SJCRH30 (cell line): Measurements from ENCODE around the gene HCAR1. TPM values are rescaled to one million over a fixed set of nuclear protein-coding genes. Genes with fewer than 3 reads are reported as not detected.
"Not testable (repeated sequence)": the region's sequence is repeated elsewhere in the genome, so short reads cannot be mapped to it uniquely, and the experiment has no call there.

Source experiments
- DNase-seq, 2 experiments: peaks; one replicate each; pipeline ENCODE4 v3.0.0-alpha.2; 2015 to 2020
- H3K27ac ChIP-seq: fragments of 250-450 bp; sonication (Bioruptor Pico); 2 replicates; pipeline ENCODE4 v1.5.1; 2020; ENCODE audit warnings: mild to moderate bottlenecking, moderate library complexity
- H3K27me3 ChIP-seq: fragments of 250-450 bp; sonication (Bioruptor Pico); 2 replicates; pipeline ENCODE4 v1.5.1; 2020; ENCODE audit warnings: mild to moderate bottlenecking, moderate library complexity
- H3K36me3 ChIP-seq: fragments of 250-450 bp; sonication (Bioruptor Pico); 2 replicates; pipeline ENCODE4 v1.5.1; 2020; ENCODE audit warnings: mild to moderate bottlenecking, moderate library complexity
- H3K4me1 ChIP-seq: fragments of 250-450 bp; sonication (Bioruptor Pico); 2 replicates; pipeline ENCODE4 v1.5.1; 2020; ENCODE audit warnings: mild to moderate bottlenecking, moderate library complexity
- H3K4me3 ChIP-seq: fragments of 250-450 bp; sonication (Bioruptor Pico); 2 replicates; pipeline ENCODE4 v1.5.1; 2020; ENCODE audit warnings: mild to moderate bottlenecking, moderate library complexity
- H3K9me3 ChIP-seq: fragments of 250-450 bp; sonication (Bioruptor Pico); replicated peaks from 2 replicates; pipeline ENCODE4 v1.5.1; 2020; ENCODE audit warnings: mild to moderate bottlenecking, moderate library complexity
- total RNA-seq: library from RNA; depleted of rRNA; stranded (reverse); fragments of >200 nt; shearing (Covaris generic); gene quantifications from 2 replicates; pipeline ENCODE4 v1.2.3, GENCODE V29; 2014

Gene HCAR1
- total RNA-seq, 1 experiment from 2014 or later, result not detected

- no peak overlapping the region for H3K4me3 ChIP-seq
- no peaks in the 10 kb centered on the region for H3K27me3 ChIP-seq
- H3K27ac ChIP-seq, result no peak overlapping the region
These were observed 945 bp downstream of the HCAR1 start for GRCh38 chr12:122729583-122730214.

GRCh38 chr12:122726080-122726558 lies 4.5 kb downstream of the HCAR1 start:
- no peak overlapping the region for H3K4me3 ChIP-seq
- no peaks in the 10 kb centered on the region for H3K27me3 ChIP-seq
- no peak overlapping the region for H3K27ac ChIP-seq
- H3K36me3 ChIP-seq, result no peaks in the 10 kb centered on the region
- no peaks in the 10 kb centered on the region for H3K9me3 ChIP-seq
- DNase-seq, result no peak
- H3K4me1 ChIP-seq, result no peaks in the 10 kb centered on the region

More at GRCh38 chr12:122729583-122730214, 945 bp downstream of the HCAR1 start:
- H3K4me1 ChIP-seq, result no peaks in the 10 kb centered on the region
- DNase-seq, result no peak
- no peaks in the 10 kb centered on the region for H3K36me3 ChIP-seq
- no peaks in the 10 kb centered on the region for H3K9me3 ChIP-seq

GRCh38 chr12:122725452-122726079 lies 5.1 kb downstream of the HCAR1 start:
- H3K4me1 ChIP-seq, result no peaks in the 10 kb centered on the region
- H3K36me3 ChIP-seq, result no peaks in the 10 kb centered on the region
- H3K9me3 ChIP-seq, result no peaks in the 10 kb centered on the region
- no peak overlapping the region for H3K4me3 ChIP-seq
- no peaks in the 10 kb centered on the region for H3K27me3 ChIP-seq
- H3K27ac ChIP-seq, result no peak overlapping the region
- no peak for DNase-seq

GRCh38 chr12:122724641-122725243 lies 5.9 kb downstream of the HCAR1 start:
- Histone ChIP-seq H3K4me1 (no peaks in the 10 kb centered on the region), H3K36me3 (no peaks in the 10 kb centered on the region), H3K27ac (no peak overlapping the region), H3K4me3 (no peak overlapping the region), H3K9me3 (no peaks in the 10 kb centered on the region), H3K27me3 (no peaks in the 10 kb centered on the region)
- DNase-seq, result no peak

- H3K4me3 ChIP-seq, result no peak overlapping the region
- H3K27ac ChIP-seq, result no peak overlapping the region
- DNase-seq, result no peak
- H3K9me3 ChIP-seq, result no peaks in the 10 kb centered on the region
- H3K4me1 ChIP-seq, result no peaks in the 10 kb centered on the region
- H3K36me3 ChIP-seq, result no peaks in the 10 kb centered on the region
- no peaks in the 10 kb centered on the region for H3K27me3 ChIP-seq
These were observed 8.3 kb downstream of the HCAR1 start for GRCh38 chr12:122722387-122722786.

GRCh38 chr12:122721057-122721545 lies 9.5 kb downstream of the HCAR1 start:
- Histone ChIP-seq H3K9me3 (no peaks in the 10 kb centered on the region), H3K27ac (no peak overlapping the region), H3K27me3 (no peaks in the 10 kb centered on the region), H3K4me3 (no peak overlapping the region), H3K4me1 (no peaks in the 10 kb centered on the region), H3K36me3 (no peaks in the 10 kb centered on the region)
- DNase-seq, result no peak

- not testable (repeated sequence) for H3K27me3 ChIP-seq, H3K27ac ChIP-seq, H3K4me1 ChIP-seq, H3K36me3 ChIP-seq, DNase-seq, H3K4me3 ChIP-seq, H3K9me3 ChIP-seq
These were observed 14.0 kb downstream of the HCAR1 start, which contains the start of gene HCAR3 for GRCh38 chr12:122716658-122717057. TSS of gene HCAR3 (minus strand) at chr12:122716811. CDS start at chr12:122716737, 74 bp downstream.

- not testable (repeated sequence) for H3K9me3 ChIP-seq, DNase-seq, H3K4me3 ChIP-seq, H3K27me3 ChIP-seq, H3K27ac ChIP-seq, H3K4me1 ChIP-seq, H3K36me3 ChIP-seq
These were observed 15.4 kb downstream of the HCAR1 start for GRCh38 chr12:122715211-122715610.

GRCh38 chr12:122713491-122714188 lies 17.0 kb downstream of the HCAR1 start:
- not testable (repeated sequence) for H3K9me3 ChIP-seq, H3K36me3 ChIP-seq, H3K4me3 ChIP-seq, H3K27ac ChIP-seq, H3K27me3 ChIP-seq, H3K4me1 ChIP-seq, DNase-seq

GRCh38 chr12:122711266-122711665 lies 19.4 kb downstream of the HCAR1 start:
- not testable (repeated sequence) for DNase-seq, H3K9me3 ChIP-seq, H3K27me3 ChIP-seq, H3K27ac ChIP-seq, H3K4me1 ChIP-seq, H3K4me3 ChIP-seq, H3K36me3 ChIP-seq

GRCh38 chr12:122710341-122710740 lies 20.3 kb downstream of the HCAR1 start:
- not testable (repeated sequence) for H3K36me3 ChIP-seq, H3K27me3 ChIP-seq, H3K27ac ChIP-seq, H3K9me3 ChIP-seq, H3K4me3 ChIP-seq, H3K4me1 ChIP-seq, DNase-seq

GRCh38 chr12:122709287-122709686 lies 21.4 kb downstream of the HCAR1 start:
- not testable (repeated sequence) for H3K36me3 ChIP-seq, H3K4me3 ChIP-seq, DNase-seq, H3K27ac ChIP-seq, H3K4me1 ChIP-seq, H3K9me3 ChIP-seq, H3K27me3 ChIP-seq

- not testable (repeated sequence) for H3K27me3 ChIP-seq, H3K9me3 ChIP-seq, H3K36me3 ChIP-seq, H3K4me1 ChIP-seq, H3K27ac ChIP-seq, DNase-seq, H3K4me3 ChIP-seq
These were observed 26.8 kb downstream of the HCAR1 start for GRCh38 chr12:122703841-122704240.

- not testable (repeated sequence) for H3K9me3 ChIP-seq, H3K4me3 ChIP-seq, DNase-seq, H3K27ac ChIP-seq, H3K36me3 ChIP-seq, H3K27me3 ChIP-seq, H3K4me1 ChIP-seq
These were observed 27.6 kb downstream of the HCAR1 start, which contains the start of gene HCAR2 for GRCh38 chr12:122702890-122703611. TSS of gene HCAR2 (minus strand) at chr12:122703357. CDS start at chr12:122703283, 74 bp downstream.
